ENCODE results near the gene MBTPS1.

DNA sequence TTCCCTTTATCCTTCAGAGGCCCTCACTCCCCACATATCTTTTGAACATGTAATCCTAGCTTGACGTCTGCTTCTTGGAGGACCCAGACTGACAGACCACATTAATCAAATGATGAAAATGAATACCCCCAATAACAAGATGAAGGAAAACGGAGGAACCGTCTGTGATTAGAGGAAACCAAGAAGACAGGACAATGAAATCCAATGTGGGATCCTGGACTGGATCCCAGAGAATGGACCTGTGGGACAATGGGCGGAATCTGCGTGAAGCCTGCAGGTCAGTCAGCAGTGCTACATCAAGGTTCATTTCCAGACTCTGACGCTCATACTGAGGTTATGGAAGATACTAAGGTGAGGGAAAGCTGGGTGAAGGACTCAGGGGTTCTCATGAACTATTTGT, 35.9 kb downstream of the MBTPS1 start:
- TF ChIP-seq, protein P1, sequence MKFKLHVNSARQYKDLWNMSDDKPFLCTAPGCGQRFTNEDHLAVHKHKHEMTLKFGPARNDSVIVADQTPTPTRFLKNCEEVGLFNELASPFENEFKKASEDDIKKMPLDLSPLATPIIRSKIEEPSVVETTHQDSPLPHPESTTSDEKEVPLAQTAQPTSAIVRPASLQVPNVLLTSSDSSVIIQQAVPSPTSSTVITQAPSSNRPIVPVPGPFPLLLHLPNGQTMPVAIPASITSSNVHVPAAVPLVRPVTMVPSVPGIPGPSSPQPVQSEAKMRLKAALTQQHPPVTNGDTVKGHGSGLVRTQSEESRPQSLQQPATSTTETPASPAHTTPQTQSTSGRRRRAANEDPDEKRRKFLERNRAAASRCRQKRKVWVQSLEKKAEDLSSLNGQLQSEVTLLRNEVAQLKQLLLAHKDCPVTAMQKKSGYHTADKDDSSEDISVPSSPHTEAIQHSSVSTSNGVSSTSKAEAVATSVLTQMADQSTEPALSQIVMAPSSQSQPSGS (CRISPR knock-in tag; IDR thresholded peaks at IDR 0.05; ENCODE audit: borderline replicate concordance, low read depth) = no peak
- TF ChIP-seq, protein P2, sequence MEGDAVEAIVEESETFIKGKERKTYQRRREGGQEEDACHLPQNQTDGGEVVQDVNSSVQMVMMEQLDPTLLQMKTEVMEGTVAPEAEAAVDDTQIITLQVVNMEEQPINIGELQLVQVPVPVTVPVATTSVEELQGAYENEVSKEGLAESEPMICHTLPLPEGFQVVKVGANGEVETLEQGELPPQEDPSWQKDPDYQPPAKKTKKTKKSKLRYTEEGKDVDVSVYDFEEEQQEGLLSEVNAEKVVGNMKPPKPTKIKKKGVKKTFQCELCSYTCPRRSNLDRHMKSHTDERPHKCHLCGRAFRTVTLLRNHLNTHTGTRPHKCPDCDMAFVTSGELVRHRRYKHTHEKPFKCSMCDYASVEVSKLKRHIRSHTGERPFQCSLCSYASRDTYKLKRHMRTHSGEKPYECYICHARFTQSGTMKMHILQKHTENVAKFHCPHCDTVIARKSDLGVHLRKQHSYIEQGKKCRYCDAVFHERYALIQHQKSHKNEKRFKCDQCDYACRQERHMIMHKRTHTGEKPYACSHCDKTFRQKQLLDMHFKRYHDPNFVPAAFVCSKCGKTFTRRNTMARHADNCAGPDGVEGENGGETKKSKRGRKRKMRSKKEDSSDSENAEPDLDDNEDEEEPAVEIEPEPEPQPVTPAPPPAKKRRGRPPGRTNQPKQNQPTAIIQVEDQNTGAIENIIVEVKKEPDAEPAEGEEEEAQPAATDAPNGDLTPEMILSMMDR (IDR thresholded peaks at IDR 0.05) = no peak
- TF ChIP-seq, protein P3, sequence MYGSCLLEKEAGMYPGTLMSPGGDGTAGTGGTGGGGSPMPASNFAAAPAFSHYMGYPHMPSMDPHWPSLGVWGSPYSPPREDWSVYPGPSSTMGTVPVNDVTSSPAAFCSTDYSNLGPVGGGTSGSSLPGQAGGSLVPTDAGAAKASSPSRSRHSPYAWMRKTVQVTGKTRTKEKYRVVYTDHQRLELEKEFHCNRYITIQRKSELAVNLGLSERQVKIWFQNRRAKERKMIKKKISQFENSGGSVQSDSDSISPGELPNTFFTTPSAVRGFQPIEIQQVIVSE (CRISPR knock-in tag; IDR thresholded peaks at IDR 0.05; ENCODE audit: borderline replicate concordance) = no peak
- TF ChIP-seq CREM (CRISPR knock-in tag; IDR thresholded peaks at IDR 0.05) = no peak
- TF ChIP-seq ZNF121 (CRISPR knock-in tag; IDR thresholded peaks at IDR 0.05) = no peak
- TF ChIP-seq, protein P4, sequence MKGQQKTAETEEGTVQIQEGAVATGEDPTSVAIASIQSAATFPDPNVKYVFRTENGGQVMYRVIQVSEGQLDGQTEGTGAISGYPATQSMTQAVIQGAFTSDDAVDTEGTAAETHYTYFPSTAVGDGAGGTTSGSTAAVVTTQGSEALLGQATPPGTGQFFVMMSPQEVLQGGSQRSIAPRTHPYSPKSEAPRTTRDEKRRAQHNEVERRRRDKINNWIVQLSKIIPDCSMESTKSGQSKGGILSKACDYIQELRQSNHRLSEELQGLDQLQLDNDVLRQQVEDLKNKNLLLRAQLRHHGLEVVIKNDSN (CRISPR knock-in tag; IDR thresholded peaks at IDR 0.05) = no peak
- no peak for TF ChIP-seq TCF7 (CRISPR knock-in tag; IDR thresholded peaks at IDR 0.05; ENCODE audit: low read depth)
- TF ChIP-seq SOX15 (CRISPR knock-in tag; IDR thresholded peaks at IDR 0.05) = no peak
- TF ChIP-seq, protein P5, sequence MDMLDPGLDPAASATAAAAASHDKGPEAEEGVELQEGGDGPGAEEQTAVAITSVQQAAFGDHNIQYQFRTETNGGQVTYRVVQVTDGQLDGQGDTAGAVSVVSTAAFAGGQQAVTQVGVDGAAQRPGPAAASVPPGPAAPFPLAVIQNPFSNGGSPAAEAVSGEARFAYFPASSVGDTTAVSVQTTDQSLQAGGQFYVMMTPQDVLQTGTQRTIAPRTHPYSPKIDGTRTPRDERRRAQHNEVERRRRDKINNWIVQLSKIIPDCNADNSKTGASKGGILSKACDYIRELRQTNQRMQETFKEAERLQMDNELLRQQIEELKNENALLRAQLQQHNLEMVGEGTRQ (CRISPR knock-in tag; IDR thresholded peaks at IDR 0.05) = no peak
- TF ChIP-seq NFE2L1 (CRISPR knock-in tag; IDR thresholded peaks at IDR 0.05) = no peak
- TF ChIP-seq, protein P6, sequence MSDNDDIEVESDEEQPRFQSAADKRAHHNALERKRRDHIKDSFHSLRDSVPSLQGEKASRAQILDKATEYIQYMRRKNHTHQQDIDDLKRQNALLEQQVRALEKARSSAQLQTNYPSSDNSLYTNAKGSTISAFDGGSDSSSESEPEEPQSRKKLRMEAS (CRISPR knock-in tag; IDR thresholded peaks at IDR 0.05) = no peak
- TF ChIP-seq ELF4 (CRISPR knock-in tag; IDR thresholded peaks at IDR 0.05; ENCODE audit: low read depth) = no peak
- TF ChIP-seq, protein P7, sequence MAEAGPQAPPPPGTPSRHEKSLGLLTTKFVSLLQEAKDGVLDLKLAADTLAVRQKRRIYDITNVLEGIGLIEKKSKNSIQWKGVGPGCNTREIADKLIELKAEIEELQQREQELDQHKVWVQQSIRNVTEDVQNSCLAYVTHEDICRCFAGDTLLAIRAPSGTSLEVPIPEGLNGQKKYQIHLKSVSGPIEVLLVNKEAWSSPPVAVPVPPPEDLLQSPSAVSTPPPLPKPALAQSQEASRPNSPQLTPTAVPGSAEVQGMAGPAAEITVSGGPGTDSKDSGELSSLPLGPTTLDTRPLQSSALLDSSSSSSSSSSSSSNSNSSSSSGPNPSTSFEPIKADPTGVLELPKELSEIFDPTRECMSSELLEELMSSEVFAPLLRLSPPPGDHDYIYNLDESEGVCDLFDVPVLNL (CRISPR knock-in tag; IDR thresholded peaks at IDR 0.05; ENCODE audit: borderline replicate concordance, low read depth) = no peak
